HG02938 (cell line): Measurements from ENCODE around the gene ACRBP.
A peak's percentile ranks its signal among the peaks of the same experiment; 100 is the strongest.

Source experiments
- ATAC-seq: cut with Tn5 transposase; IDR thresholded peaks from one replicate; pipeline ENCODE4 v1.9.1; 2021; ENCODE audit warnings: mild to moderate bottlenecking, moderate library complexity; ENCODE audit not compliant: unreplicated experiment

ACRBP gene

GRCh38 chr12:6650832-6651231 lies 3.6 kb upstream of the ACRBP start:
- no peak for ATAC-seq

DNA sequence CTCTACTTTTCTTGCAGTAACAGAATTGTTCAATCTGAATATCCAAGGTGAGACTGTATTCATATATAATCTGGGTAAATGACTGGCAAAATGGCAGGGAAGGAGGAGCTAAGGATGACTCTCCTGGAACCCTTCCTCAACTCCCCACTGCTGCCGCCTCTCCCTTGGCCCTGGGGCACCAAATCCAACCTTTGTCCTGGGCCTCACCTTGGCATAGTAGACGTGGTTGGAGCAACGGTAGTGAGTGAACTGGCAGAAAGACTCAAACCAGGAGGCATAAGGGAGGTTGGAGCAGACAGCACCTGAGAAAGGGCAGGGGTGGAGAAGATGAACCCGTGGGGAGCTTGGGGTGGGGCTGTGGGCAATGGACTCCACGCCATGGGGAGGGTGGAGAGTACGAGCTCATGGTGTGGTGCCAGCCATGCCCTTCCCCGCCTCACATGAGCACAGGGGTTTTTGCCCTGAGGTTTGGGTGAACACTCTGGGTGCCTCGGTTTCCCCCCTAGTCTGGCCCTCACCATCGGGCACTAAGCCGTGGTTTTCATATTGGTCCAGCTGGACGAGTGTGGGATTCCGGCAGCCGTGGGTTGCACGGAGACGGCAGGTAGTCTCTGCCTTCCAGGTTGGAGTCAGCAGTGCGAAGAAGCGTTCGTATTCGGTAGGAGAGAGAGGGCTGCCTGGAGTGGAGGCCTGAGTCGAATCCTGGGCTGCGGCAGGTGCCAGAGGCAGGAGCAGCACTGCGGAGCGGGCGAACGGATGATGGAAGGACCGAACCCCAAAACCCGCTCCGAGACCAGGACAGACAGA lies 753 bp downstream of the ACRBP start:
- no peak for ATAC-seq

- no peak for ATAC-seq
These were observed 2.3 kb downstream of the ACRBP start for GRCh38 chr12:6644903-6645302.

DNA sequence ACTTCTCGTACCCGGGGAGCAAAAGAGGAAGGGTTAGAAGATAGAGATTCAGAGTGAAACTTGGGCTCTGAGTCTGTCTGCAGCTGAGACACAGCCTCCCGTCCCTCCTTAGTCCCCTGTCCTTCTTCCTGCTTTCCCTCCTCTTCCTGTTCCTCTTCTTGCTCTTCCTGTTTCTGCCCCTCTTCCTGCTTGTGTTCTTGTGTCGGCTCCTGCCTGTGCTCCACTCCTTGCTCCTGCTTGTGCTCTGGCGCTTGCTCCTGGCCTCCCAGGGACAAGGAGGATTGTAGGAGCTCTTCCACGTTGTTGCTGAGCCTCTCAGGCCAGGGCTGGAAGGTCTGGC lies 3.0 kb downstream of the ACRBP start:
- ATAC-seq: no peak

DNA sequence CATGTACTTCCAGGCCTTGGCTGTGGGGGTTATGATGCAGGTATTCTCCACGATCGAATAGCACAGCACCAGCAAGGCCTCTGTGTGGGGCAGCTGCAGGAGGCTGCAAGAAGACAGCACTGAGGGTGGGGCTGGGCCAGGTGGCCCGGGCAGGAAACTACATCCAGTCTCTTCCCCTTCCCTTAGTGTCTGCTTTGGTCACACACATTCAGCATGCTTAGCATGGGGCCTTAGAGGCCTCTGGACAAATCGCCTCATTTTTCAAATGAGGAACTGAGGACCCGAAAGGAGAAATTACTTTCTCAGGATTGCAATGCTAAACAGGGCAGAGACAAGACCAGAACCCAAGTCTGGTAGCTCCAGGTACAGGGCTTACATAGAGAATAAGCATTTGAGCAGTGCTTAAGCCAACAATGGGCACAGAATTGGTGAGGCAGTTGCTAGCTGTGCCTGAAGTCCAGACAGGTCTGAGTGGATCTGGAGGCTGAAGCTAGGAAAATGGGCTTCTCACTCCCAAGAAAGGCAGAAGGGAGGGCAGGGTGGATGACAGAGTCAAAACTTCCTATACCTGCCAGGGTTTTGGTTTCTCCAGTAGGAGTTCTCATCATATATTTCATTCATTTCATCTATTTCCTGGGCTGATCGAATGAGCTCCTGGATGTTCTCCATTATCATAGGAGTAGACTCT lies 3.5 kb downstream of the ACRBP start:
- ATAC-seq: no peak

DNA sequence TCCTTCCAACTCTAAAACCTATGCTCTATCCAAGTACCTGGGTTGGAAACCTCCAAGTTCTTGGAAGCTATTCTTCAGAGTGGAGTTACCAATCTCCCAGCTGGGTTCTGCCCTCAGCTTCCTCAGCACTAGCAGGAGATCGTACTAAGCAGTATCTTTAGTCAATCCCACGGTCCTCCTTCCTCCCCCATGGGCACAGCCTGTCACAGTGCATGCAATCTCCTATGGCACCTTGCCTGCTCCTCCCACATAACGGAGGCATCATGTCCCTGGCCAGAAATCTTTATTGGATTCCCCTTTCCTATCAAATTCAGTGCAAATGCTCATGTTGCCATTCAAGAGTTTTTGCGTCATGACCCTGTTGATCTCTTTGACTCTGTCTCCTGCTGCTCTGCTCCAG lies 6.1 kb downstream of the ACRBP start:
- no peak for ATAC-seq

DNA sequence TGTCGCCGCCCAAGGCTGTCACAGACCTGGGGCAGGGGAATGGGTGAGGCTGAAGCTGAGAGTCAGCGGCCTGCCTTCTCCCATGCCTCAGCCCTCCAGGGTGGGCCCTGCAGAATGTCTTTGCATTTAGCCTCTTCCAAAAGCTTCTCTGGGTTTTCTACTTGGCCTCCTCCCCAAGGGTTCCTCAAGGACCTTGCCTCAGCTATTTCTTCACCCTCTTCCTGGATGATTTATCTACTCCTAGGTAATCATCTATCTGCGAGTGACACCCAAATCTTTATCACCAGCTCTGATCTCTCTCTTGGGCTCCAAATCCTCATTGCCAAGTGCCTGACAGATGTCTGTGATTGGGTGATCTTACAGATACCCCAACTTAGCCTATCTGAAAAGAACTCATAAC lies 6.7 kb downstream of the ACRBP start:
- no peak for ATAC-seq

DNA sequence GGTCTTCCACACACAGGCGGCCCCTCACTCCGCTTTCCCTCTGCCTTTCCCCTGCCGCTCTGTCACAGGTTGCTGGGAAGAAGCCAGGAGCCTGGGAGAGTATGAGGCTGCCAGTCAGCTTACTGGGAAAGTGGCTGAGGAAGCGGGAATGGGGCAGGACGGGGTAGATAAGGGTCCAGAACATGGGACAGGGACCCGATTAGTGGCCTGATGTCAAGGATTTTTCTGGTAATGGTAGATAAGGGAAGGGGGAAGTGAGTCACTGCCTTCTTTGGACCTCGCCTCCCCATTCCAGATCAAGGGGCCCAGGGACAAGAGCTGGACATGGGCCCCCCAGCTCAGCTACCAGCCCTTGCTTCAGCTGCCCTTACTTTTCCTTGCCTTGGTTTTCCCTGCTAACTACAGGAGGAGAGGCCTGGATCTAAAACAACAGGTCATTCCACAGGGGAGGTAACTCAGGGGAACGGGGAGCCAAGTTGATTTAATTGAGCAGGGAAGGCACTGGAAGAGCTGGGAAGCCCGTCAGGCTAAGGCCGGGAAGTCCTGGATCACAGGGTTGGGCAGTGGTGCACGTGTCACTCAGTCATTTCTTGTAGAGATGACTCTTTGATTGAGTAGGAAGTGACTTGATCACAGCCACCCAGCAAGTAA lies 8.0 kb downstream of the ACRBP start:
- no peak for ATAC-seq

- no peak for ATAC-seq
These were observed 8.9 kb downstream of the ACRBP start for GRCh38 chr12:6638305-6638704.

DNA sequence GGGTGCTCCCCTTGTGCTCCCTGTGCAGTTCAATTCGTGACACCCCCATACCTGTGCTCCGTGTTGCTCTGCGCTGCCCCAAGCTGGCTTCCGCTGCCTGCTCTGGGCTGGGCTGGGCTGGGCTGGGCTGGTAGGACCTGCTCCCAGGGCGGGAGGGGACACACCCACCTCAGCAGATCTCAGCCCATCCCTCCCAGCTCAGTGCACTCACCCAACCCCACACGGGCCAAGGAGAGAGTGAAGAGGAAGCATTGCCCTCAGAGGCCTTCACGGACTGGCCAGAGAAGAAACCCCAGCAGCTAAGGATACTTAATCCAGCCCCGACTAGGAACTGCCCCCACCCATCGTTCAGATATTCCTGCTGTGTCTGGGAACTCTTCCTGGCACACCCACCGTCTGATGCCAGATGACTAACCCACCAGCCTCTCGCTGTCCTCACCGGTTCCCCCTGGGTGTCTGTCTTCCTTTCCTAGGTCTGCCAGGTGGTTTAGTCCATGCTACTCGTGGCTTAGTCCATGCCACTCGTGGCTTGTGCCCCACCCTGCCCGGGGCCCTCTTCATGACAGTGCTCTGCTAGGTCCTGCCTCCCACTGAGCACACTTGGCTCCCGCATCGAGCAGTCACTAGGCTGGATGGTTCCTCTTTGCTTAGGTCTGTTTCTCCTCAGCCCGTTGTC lies 11.2 kb downstream of the ACRBP start, which contains the start of gene LPAR5:
Gene LPAR5, minus strand, starts transcription at position 104 of the 676 bp plus-strand sequence. CDS start 14,711 bp downstream, outside the sequence.
- no peak for ATAC-seq

DNA sequence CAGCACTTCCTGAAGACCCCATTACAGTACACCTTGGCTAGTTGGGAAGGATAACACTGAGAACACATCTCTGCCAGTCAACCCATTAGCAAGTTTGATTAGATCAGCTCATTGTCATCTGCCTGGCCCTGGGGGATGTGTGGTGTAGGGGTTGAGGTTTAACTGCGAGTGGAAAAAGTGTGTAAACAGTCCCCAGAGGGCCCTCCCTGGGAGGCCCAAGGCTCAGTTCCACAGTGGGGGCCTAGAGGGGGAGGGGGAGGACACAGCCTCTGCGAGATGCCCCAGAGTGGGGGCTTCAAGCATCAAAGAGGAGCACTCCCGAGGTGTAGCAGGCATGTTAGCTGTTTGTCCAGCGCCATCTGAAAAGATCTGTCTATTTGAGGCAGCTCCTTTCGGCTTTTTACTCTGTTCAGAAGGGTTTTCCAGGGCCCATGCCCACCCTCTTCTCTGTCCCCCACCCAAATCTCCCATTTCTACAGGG lies 11.8 kb downstream of the ACRBP start:
- ATAC-seq: no peak

DNA sequence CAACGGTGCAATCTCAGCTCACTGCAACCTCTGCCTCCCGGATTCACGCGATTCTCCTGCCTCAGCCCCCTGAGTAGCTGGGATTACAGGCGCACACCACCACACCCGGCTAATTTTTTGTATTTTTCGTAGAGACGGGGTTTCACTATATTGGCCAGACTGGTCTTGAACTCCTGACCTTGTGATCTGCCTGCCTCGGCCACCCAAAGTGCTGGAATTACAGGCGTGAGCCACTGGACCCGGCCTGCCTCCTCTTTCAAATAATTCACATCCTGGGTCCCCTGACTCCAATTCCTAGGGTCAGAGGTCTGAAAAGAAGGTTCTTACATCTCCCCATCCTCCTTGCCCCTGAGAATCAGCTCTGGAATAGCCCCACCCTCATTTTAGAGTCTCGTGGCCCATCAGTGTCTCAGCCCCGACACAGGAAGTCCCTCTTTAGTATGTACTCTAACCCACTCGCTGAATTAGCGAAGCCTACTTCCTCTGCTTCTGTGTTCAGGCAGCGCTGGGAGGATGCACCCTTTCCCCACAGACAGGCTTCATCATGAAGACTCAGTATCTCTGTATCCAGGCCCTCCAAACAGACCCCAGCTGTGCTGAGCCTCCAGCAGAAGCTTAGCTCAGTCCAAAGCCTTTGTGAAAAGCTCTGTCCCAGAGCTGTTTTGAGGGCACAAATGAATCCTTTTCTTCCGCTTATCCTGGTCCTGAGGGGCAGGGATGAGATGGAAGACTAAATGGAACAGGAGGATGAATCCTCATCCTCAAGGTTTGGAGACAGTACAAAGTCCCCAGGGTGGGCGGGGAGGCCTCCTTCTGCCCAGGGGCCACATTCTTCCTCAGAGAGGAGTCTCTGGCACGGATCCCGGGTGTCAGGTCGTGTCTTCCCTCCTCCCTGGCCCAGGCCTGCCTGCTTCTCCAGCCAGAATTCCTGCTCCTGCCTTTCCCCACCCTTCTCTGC lies 14.9 kb downstream of the ACRBP start:
- ATAC-seq: peak; percentile 60

DNA sequence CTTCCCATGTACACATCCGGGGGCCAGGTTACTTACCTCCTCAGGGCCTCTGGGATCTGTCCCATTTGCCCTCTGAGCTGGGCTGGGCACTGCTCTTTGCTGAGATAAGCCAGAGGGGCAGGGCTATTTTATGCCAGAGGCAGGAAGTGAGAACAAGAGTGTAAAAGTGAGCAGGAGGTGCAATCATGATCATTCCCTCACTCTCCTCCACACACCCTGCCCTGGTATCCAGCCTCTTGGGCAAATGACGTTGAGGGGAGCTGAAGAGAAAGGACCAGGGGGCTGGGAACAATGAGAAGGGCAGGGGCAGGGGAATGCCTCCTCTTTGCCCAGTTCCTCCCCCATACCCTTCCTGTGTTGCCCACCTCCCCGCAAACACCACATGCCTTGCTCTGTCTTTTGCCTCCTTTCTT lies 15.7 kb downstream of the ACRBP start:
- no peak for ATAC-seq

- no peak for ATAC-seq
These were observed 16.5 kb downstream of the ACRBP start for GRCh38 chr12:6630736-6631135.

GRCh38 chr12:6627616-6628015 lies 19.6 kb downstream of the ACRBP start:
- ATAC-seq: no peak

DNA sequence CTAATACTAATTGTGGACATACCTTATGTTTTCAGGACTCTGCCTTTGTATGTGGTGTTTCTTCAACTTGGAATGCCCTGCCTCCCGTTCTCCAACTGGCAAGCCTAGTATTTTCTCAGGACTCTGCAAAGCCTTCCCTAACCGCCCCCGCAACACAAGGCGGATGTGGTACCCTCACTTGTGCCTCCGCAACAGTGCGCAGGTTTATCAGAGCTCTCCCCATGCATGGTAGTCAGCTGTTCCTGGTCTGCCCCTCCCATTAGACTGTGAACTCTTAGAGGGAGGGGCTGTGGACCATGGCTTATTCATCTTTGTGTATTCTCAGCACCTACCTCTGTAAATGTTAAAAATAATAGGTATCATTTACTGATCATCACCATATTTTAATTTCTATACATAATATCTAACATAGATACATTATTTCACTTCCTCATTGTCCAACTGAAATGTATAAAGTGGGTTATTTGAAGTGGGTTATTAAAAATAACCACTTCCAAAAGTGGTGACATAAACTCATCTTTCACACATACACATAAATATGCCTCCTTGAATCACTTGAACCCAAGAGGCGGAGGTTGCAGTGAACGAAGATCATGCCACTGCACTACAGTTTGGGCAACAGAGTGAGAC lies 20.5 kb downstream of the ACRBP start:
- ATAC-seq: no peak

DNA sequence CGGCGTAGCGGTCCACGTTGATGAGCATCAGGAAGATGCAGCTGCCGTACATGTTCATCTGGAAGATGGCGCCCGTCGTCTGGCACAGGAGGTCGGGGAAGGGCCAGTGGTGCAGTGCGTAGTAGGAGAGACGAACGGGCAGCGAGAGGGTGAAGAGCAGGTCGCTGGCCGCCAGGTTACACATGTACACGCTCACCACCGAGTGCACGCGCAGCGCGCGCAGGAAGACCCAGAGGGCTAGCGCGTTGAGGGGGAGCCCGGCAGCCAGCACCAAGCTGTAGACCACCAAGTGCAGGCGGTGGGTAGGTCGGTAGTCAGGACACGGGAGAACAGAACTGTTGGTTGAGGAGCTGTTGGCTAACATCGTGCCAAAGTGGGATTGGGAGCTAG lies 26.4 kb downstream of the ACRBP start:
- no peak for ATAC-seq

DNA sequence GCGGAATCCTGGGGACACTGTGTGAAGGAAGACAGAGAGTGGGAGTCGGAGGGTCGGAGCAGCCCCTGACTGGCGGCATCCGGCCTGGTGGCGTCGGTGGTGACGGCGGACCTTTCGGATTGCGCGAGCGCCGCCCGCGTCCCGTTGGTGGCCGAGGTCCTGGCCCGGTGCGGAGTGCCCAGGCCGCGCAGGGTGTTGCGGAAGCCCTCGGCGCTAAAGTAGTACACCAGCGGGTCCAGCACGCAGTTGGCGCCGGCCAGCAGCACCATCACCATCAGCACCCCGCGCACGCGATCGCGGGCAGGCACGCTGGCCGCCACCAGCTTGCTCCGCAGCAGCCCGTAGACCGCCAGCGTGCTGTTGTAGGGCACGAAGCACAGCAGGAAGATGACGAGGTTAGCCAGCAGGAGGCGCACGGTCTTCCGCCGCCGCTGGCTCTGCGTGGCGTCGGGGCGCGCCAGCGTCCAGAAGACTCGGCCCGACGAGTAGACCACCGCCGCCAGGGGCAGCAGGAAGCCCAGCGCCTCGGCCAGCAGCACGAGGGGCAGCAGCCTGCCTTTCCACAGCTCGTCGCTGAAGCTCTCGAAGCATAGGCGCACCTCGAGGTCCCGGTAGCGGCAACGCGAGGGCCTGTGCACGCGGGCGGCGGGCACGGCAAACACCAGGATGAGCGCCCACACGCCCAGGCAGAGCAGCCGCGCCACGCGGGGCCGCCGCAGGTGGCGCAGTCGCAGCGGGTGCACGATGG lies 26.9 kb downstream of the ACRBP start:
- ATAC-seq: no peak
